LNCaP clone FGC (cell line): ENCODE results near the gene TMEM61.

Source experiments
- DNase-seq: peaks from one replicate; pipeline ENCODE4 v3.0.0-alpha.2; 2011; ENCODE audit warnings: low read depth
- H3K4me3 ChIP-seq: 2 replicates; pipeline ENCODE4 v1.5.1; 2011; ENCODE audit warnings: mild to moderate bottlenecking, low read depth, low read length, control low read depth
- CTCF ChIP-seq: IDR thresholded peaks from 2 replicates; pipeline ENCODE4 v1.5.1; 2012; ENCODE audit warnings: mild to moderate bottlenecking; ENCODE audit not compliant: control insufficient read depth, insufficient read depth; ENCODE audit errors: extremely low read depth

Gene TMEM61

GRCh38 chr1:54970901-54971300 is 9.5 kb upstream of the TMEM61 start:
- H3K4me3 ChIP-seq, result no peak overlapping the region
- no peak for DNase-seq
- TF ChIP-seq CTCF, result no peak

- TF ChIP-seq CTCF, result no peak
- H3K4me3 ChIP-seq, result no peak overlapping the region
- no peak for DNase-seq
These were observed 9.1 kb upstream of the TMEM61 start for GRCh38 chr1:54971317-54971791.

GRCh38 chr1:54972436-54972835 is 8.0 kb upstream of the TMEM61 start:
- H3K4me3 ChIP-seq, result no peak overlapping the region
- DNase-seq, result no peak
- no peak for TF ChIP-seq CTCF

GRCh38 chr1:54973205-54973921 is 7.1 kb upstream of the TMEM61 start:
- no peak for DNase-seq
- H3K4me3 ChIP-seq, result no peak overlapping the region
- TF ChIP-seq CTCF, result peak; percentile 32; the same call in 1 of the 2 replicates

- no peak overlapping the region for H3K4me3 ChIP-seq
- TF ChIP-seq CTCF, result no peak
- no peak for DNase-seq
These were observed 4.9 kb upstream of the TMEM61 start for GRCh38 chr1:54975356-54976108.

GRCh38 chr1:54976747-54977146 is 3.7 kb upstream of the TMEM61 start:
- TF ChIP-seq CTCF, result no peak
- no peak overlapping the region for H3K4me3 ChIP-seq
- no peak for DNase-seq
